ENCODE data around the gene COQ8A.

The COQ8A gene

GRCh38 chr1:226908419-226908818 is 31.7 kb upstream of the COQ8A start:
- no peak overlapping the region for H3K4me3 ChIP-seq (ENCODE audit: low read depth, low read length)
- TF ChIP-seq, protein P1, sequence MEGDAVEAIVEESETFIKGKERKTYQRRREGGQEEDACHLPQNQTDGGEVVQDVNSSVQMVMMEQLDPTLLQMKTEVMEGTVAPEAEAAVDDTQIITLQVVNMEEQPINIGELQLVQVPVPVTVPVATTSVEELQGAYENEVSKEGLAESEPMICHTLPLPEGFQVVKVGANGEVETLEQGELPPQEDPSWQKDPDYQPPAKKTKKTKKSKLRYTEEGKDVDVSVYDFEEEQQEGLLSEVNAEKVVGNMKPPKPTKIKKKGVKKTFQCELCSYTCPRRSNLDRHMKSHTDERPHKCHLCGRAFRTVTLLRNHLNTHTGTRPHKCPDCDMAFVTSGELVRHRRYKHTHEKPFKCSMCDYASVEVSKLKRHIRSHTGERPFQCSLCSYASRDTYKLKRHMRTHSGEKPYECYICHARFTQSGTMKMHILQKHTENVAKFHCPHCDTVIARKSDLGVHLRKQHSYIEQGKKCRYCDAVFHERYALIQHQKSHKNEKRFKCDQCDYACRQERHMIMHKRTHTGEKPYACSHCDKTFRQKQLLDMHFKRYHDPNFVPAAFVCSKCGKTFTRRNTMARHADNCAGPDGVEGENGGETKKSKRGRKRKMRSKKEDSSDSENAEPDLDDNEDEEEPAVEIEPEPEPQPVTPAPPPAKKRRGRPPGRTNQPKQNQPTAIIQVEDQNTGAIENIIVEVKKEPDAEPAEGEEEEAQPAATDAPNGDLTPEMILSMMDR (IDR thresholded peaks at IDR 0.05; ENCODE audit: borderline replicate concordance, insufficient read depth, low read depth, low read length): no peak

DNA sequence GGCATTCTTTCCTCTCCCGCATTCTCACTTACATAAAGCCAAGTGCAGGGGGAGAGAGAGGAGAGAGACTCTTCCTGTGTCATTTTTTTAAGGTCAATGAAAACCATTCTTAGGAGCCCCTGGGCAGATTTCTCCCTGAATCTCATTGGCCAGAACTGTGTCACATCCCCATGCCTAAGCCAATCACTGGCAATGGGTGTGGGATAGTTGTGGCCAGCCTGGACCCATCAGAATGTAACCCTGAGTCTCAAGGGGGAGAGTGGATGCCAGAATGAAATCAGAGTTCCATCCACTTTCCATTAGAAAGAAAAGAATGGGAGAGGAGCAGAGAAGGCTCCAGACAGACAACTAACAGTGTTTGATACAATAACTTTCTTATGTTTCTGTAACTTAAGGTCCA is 31.2 kb upstream of the COQ8A start:
- TF ChIP-seq, protein P1 (IDR thresholded peaks at IDR 0.05; ENCODE audit: borderline replicate concordance, insufficient read depth, low read depth, low read length): no peak
- no peak overlapping the region for H3K4me3 ChIP-seq (ENCODE audit: low read depth, low read length)

DNA sequence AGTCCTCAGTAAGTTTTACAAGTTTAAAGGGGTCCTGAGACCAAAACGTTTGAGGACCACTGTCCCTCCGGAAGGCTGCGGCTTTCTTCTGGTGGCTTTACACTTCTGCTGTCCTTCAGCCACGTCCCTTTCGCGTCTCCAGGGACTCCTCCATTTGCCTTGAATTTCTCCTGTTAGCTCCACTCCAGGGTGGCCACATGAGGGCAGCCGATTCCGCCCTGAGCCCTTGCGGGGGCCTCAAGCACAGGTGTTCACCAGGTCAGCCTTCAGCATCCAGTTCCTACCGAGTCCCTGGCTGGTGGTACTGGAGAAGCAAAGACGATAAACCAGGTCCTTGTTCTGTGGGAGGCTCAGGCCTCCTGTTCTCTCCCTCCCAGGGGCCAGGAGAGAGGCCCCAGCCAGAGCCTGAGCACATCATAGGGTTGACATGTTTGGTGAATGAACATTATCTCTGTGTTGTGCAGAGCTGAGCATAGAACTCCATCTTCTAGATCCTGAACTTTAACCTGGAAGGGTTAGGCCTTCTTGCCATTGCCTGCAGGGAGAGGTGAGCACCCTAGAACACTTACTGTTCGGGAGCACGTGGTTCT is 27.4 kb upstream of the COQ8A start:
- TF ChIP-seq, protein P1 (IDR thresholded peaks at IDR 0.05; ENCODE audit: borderline replicate concordance, insufficient read depth, low read depth, low read length): peak; percentile 72
- no peak overlapping the region for H3K4me3 ChIP-seq (ENCODE audit: low read depth, low read length)

- TF ChIP-seq, protein P1 (IDR thresholded peaks at IDR 0.05; ENCODE audit: borderline replicate concordance, insufficient read depth, low read depth, low read length): no peak
- H3K4me3 ChIP-seq (ENCODE audit: low read depth, low read length): no peak overlapping the region
Observed at GRCh38 chr1:226915672-226915995, 24.5 kb upstream of the COQ8A start.

GRCh38 chr1:226916497-226916896 is 23.6 kb upstream of the COQ8A start:
- H3K4me3 ChIP-seq (ENCODE audit: low read depth, low read length): no peak overlapping the region
- TF ChIP-seq, protein P1 (IDR thresholded peaks at IDR 0.05; ENCODE audit: borderline replicate concordance, insufficient read depth, low read depth, low read length): no peak

- no peak overlapping the region for H3K4me3 ChIP-seq (ENCODE audit: low read depth, low read length)
- TF ChIP-seq, protein P1 (IDR thresholded peaks at IDR 0.05; ENCODE audit: borderline replicate concordance, insufficient read depth, low read depth, low read length): no peak
Observed at GRCh38 chr1:226919587-226919986, 20.5 kb upstream of the COQ8A start.

GRCh38 chr1:226919995-226920394 is 20.1 kb upstream of the COQ8A start:
- no peak overlapping the region for H3K4me3 ChIP-seq (ENCODE audit: low read depth, low read length)
- TF ChIP-seq, protein P1 (IDR thresholded peaks at IDR 0.05; ENCODE audit: borderline replicate concordance, insufficient read depth, low read depth, low read length): no peak
